ENCODE measurements around the gene TMEM139. TPM values are rescaled to one million over a fixed set of nuclear protein-coding genes. Genes with fewer than 3 reads are reported as not detected.

TMEM139 gene
- total RNA-seq, 4 donors from 2014 or later = 46.4 to 127 (median 52.2) TPM

DNA sequence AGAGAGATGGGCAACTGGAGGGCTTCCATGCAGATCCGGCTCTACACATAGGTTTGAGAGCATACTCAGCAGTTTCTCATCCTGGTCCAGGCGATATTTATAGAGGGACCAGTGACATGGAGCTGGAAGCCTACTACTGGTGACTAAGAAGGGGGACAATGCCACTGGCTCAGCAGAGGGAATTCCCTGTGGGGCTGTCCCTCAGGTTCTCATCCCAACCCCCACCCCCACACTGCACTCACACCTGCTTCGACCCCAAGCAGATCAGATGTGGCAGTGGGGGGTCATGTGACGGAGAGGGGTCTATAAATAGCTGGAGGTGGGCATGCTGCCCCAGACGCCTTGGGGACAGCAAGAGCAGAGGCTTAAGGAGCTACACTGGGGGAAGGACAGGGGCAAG lies 31.0 kb downstream of the TMEM139 start, which contains the start of gene CLCN1:
Gene CLCN1, plus strand, starts transcription at position 336 of the 400 bp plus-strand sequence. CDS start 102 bp downstream, outside the sequence.
- in situ Hi-C loops (cut with MboI; ENCODE audit: low pct_ligation_motif_present in 1 of 4, low pct_unique_long_range_greater_than_20kb in 1 of 4, low sequenced_read_pairs in 3 of 4) = loop anchor here in 1 of 4 donors (10.0 kb wide), 1 partner anchor 99 kb away; no protein-coding TSS in a partner anchor
- Histone ChIP-seq H3K9me3 (no peaks in the 10 kb centered on the region), H3K4me1 (peaks cover 0 to 2% (median under 1%) of the 10 kb centered on the region in 4 donors), H3K27ac (no peak within 1 kb of the TSS), H3K27me3 (no peaks in the 10 kb centered on the region), H3K4me3 (no peak within 1 kb of the TSS), H3K36me3 (no peaks in the 10 kb centered on the region)
- DNase-seq = no peak
- intact Hi-C loops (cut with DNase I; ENCODE audit: low total_unique reads) = no loop called here
- TF ChIP-seq, protein P1, sequence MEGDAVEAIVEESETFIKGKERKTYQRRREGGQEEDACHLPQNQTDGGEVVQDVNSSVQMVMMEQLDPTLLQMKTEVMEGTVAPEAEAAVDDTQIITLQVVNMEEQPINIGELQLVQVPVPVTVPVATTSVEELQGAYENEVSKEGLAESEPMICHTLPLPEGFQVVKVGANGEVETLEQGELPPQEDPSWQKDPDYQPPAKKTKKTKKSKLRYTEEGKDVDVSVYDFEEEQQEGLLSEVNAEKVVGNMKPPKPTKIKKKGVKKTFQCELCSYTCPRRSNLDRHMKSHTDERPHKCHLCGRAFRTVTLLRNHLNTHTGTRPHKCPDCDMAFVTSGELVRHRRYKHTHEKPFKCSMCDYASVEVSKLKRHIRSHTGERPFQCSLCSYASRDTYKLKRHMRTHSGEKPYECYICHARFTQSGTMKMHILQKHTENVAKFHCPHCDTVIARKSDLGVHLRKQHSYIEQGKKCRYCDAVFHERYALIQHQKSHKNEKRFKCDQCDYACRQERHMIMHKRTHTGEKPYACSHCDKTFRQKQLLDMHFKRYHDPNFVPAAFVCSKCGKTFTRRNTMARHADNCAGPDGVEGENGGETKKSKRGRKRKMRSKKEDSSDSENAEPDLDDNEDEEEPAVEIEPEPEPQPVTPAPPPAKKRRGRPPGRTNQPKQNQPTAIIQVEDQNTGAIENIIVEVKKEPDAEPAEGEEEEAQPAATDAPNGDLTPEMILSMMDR (IDR thresholded peaks at IDR 0.05) = no peak
- TF ChIP-seq EP300 (IDR thresholded peaks at IDR 0.05; ENCODE audit: low read depth) (no peak), POLR2AphosphoS5 (IDR thresholded peaks at IDR 0.05) (no peak), POLR2A (IDR thresholded peaks at IDR 0.05) (no peak)
- WGBS, 2 donors (ENCODE audit: low coverage in 1 of 2) = 79 to 87% methylated on average over 4 to 5 of the region's 5 CpGs

DNA sequence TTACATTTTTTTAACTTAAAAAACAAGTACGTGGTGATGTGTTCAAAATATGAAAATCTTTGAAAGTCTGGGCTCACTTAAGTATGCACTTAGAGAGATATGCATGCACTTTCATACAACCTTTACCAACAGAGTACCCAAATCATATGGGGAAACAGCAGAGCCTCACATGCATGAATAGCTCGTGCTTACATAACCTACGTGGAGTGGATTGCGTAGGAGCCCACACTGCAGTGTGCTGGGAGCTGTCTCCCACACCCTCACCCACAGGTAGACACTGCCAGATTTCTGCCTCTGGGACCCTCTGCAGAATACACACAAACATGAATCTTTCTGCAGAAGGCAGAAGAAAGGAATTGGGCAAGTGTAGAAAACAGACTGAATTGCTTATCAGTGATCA lies 31.7 kb downstream of the TMEM139 start:
- in situ Hi-C loops (cut with MboI; ENCODE audit: low pct_ligation_motif_present in 1 of 4, low pct_unique_long_range_greater_than_20kb in 1 of 4, low sequenced_read_pairs in 3 of 4) = loop anchor here in 1 of 4 donors (10.0 kb wide), 1 partner anchor 98 kb away; no protein-coding TSS in a partner anchor

GRCh38 chr7:143318661-143319060 lies 33.9 kb downstream of the TMEM139 start:
- WGBS, 2 donors (ENCODE audit: low coverage in 1 of 2) = 88% methylated on average over 5 of the region's 5 CpGs; no CpG with 5 or more reads in 1 of the 2 donors
- DNase-seq = no peak
- Histone ChIP-seq H3K4me3 (no peak overlapping the region), H3K9me3 (no peaks in the 10 kb centered on the region), H3K27ac (no peak overlapping the region), H3K4me1 (peaks cover 0 to 9% (median 4%) of the 10 kb centered on the region in 4 donors), H3K36me3 (no peaks in the 10 kb centered on the region), H3K27me3 (no peaks in the 10 kb centered on the region)
- intact Hi-C loops (cut with DNase I; ENCODE audit: low total_unique reads) = no loop called here
- in situ Hi-C loops (cut with MboI; ENCODE audit: low pct_ligation_motif_present in 1 of 4, low pct_unique_long_range_greater_than_20kb in 1 of 4, low sequenced_read_pairs in 3 of 4) = loop anchor here in 1 of 4 donors (10.0 kb wide), 1 partner anchor 96 kb away; no protein-coding TSS in a partner anchor
- TF ChIP-seq EP300 (IDR thresholded peaks at IDR 0.05; ENCODE audit: low read depth) = no peak
- TF ChIP-seq POLR2AphosphoS5 (IDR thresholded peaks at IDR 0.05) = no peak
- TF ChIP-seq POLR2A (IDR thresholded peaks at IDR 0.05) = no peak
- TF ChIP-seq, protein P1 (IDR thresholded peaks at IDR 0.05) = no peak

More for the DNA sequence above, 31.7 kb downstream of the TMEM139 start:
- TF ChIP-seq, protein P1 (IDR thresholded peaks at IDR 0.05) = no peak
- no peak for TF ChIP-seq POLR2AphosphoS5 (IDR thresholded peaks at IDR 0.05)
- no peak for TF ChIP-seq POLR2A (IDR thresholded peaks at IDR 0.05)
- no peak for TF ChIP-seq EP300 (IDR thresholded peaks at IDR 0.05; ENCODE audit: low read depth)
- H3K4me3 ChIP-seq = no peak overlapping the region
- H3K27me3 ChIP-seq = no peaks in the 10 kb centered on the region
- intact Hi-C loops (cut with DNase I; ENCODE audit: low total_unique reads) = no loop called here
- H3K9me3 ChIP-seq = no peaks in the 10 kb centered on the region
- H3K27ac ChIP-seq = no peak overlapping the region
- peaks cover 0 to 9% (median 4%) of the 10 kb centered on the region in 4 donors for H3K4me1 ChIP-seq
- no peaks in the 10 kb centered on the region for H3K36me3 ChIP-seq
- DNase-seq = no peak
- 89% methylated on average over 1 to 4 of the region's 4 CpGs for WGBS, 2 donors (ENCODE audit: low coverage in 1 of 2)

GRCh38 chr7:143320620-143321019 lies 35.9 kb downstream of the TMEM139 start:
- H3K27ac ChIP-seq = peak overlapping the region in 1 of 4 donors; percentile 0
- peak; percentile 75 for DNase-seq
- intact Hi-C loops (cut with DNase I; ENCODE audit: low total_unique reads) (no loop called here), in situ Hi-C loops (cut with MboI; ENCODE audit: low pct_ligation_motif_present in 1 of 4, low pct_unique_long_range_greater_than_20kb in 1 of 4, low sequenced_read_pairs in 3 of 4) (no loop called here)
- no peaks in the 10 kb centered on the region for H3K9me3 ChIP-seq
- no peaks in the 10 kb centered on the region for H3K36me3 ChIP-seq
- peaks cover 0 to 9% (median 4%) of the 10 kb centered on the region in 4 donors for H3K4me1 ChIP-seq
- H3K4me3 ChIP-seq = no peak overlapping the region
- 23 to 47% methylated on average over 2 to 9 of the region's 9 CpGs for WGBS, 2 donors (ENCODE audit: low coverage in 1 of 2)
- H3K27me3 ChIP-seq = no peaks in the 10 kb centered on the region
- TF ChIP-seq, protein P1 (IDR thresholded peaks at IDR 0.05) = no peak
- TF ChIP-seq EP300 (IDR thresholded peaks at IDR 0.05; ENCODE audit: low read depth) = no peak
- no peak for TF ChIP-seq POLR2AphosphoS5 (IDR thresholded peaks at IDR 0.05)
- TF ChIP-seq POLR2A (IDR thresholded peaks at IDR 0.05) = no peak

Measured in transverse colon (tissue), 4 donors.